HepG2 (cell line): ENCODE measurements around the gene TUBB3. TPM values are rescaled to one million over a fixed set of nuclear protein-coding genes. Genes with fewer than 3 reads are reported as not detected.

Source experiments
- CBX1 ChIP-seq: IDR thresholded peaks from one replicate; pipeline ENCODE4 v1.6.1; 2016; ENCODE audit warnings: antibody characterized with exemption, low read depth
- KMT2B ChIP-seq: IDR thresholded peaks from 2 replicates; pipeline ENCODE4 v1.6.1; 2016; ENCODE audit warnings: missing genetic modification reagents, missing compliant biosample characterization
- RORA ChIP-seq: sonication (generic); formaldehyde crosslinking; IDR thresholded peaks from 2 replicates; pipeline ENCODE4 v1.5.0; 2020; ENCODE audit warnings: mild to moderate bottlenecking, missing genetic modification reagents, moderate library complexity
- ZBTB3 ChIP-seq: sonication (generic); formaldehyde crosslinking; IDR thresholded peaks from 2 replicates; pipeline ENCODE4 v1.4.0; 2020; ENCODE audit warnings: low read depth, mild to moderate bottlenecking, moderate library complexity, missing genetic modification reagents, borderline replicate concordance
- ZC3H4 ChIP-seq: sonication (generic); formaldehyde crosslinking; IDR thresholded peaks from 2 replicates; pipeline ENCODE4 v1.4.0; 2020; ENCODE audit warnings: missing genetic modification reagents, borderline replicate concordance
- ZIK1 ChIP-seq: sonication (generic); formaldehyde crosslinking; IDR thresholded peaks from 2 replicates; pipeline ENCODE4 v1.5.0; 2020; ENCODE audit warnings: mild to moderate bottlenecking, low read depth, missing genetic modification reagents, borderline replicate concordance
- ZNF20 ChIP-seq: sonication (generic); formaldehyde crosslinking; IDR thresholded peaks from 2 replicates; pipeline ENCODE4 v1.4.0; 2020; ENCODE audit warnings: mild to moderate bottlenecking, moderate library complexity, missing genetic modification reagents
- ZNF232 ChIP-seq: sonication (generic); formaldehyde crosslinking; IDR thresholded peaks from 2 replicates; pipeline ENCODE4 v1.4.0; 2020; ENCODE audit warnings: missing genetic modification reagents, borderline replicate concordance
- ZNF235 ChIP-seq: sonication (generic); formaldehyde crosslinking; IDR thresholded peaks from 2 replicates; pipeline ENCODE4 v1.8.1; 2023; ENCODE audit warnings: mild to moderate bottlenecking, missing genetic modification reagents, borderline replicate concordance
- ZNF484 ChIP-seq: sonication (generic); formaldehyde crosslinking; IDR thresholded peaks from 2 replicates; pipeline ENCODE4 v1.5.1; 2020; ENCODE audit warnings: mild to moderate bottlenecking, low read depth, missing genetic modification reagents, borderline replicate concordance
- ZNF879 ChIP-seq: sonication (generic); formaldehyde crosslinking; IDR thresholded peaks from 2 replicates; pipeline ENCODE4 v1.8.1; 2023; ENCODE audit warnings: missing genetic modification reagents
- polyA plus RNA-seq, 8 experiments: library from polyadenylated mRNA; depleted of rRNA in 3 of 8; stranded (reverse) in 7 of 8; unstranded in 1 of 8; fragments of >200 nt; fragmentation: Illumina TruSeq in 4 of 8; extraction: Trizol in 4 of 8; gene quantifications; 2 replicates each; pipeline versions ENCODE4 v1.2.1 to v1.2.3, GENCODE V29; 2011 to 2016; ENCODE audit warnings: low read depth in 4 of 8, missing spikeins in 1 of 8, mixed read lengths in 1 of 8; ENCODE audit not compliant: insufficient read depth in 1 of 8
- total RNA-seq, 5 experiments: library from RNA; depleted of rRNA; stranded (reverse); fragments of >200 nt; fragmentation: Illumina TruSeq; extraction: Trizol; gene quantifications; 2 replicates each; pipeline ENCODE4 v1.2.3, GENCODE V29; 2016; ENCODE audit warnings: low read depth in 1 of 5
- TF ChIP-seq, protein P1 (sequence below): sonication (generic); formaldehyde crosslinking; conservative IDR thresholded peaks from 2 replicates; pipeline ENCODE4 v1.5.0; 2020; ENCODE audit warnings: missing genetic modification reagents
- TF ChIP-seq, protein P2 (sequence below): sonication (generic); formaldehyde crosslinking; IDR thresholded peaks from 2 replicates; pipeline ENCODE4 v1.5.0; 2020; ENCODE audit warnings: missing genetic modification reagents
- TF ChIP-seq, protein P3 (sequence below): sonication (generic); formaldehyde crosslinking; IDR thresholded peaks from 2 replicates; pipeline ENCODE4 v1.4.0; 2020; ENCODE audit warnings: missing genetic modification reagents, low read depth, mild to moderate bottlenecking, borderline replicate concordance
- TF ChIP-seq, protein P4 (sequence below), 2 experiments: sonication (generic) in 1 of 2; formaldehyde crosslinking in 1 of 2; IDR thresholded peaks; 2 replicates each; pipeline versions ENCODE4 v1.4.0 to v1.6.1; 2018 to 2020; ENCODE audit warnings: missing genetic modification reagents in 2 of 2, borderline replicate concordance in 1 of 2, low read depth in 1 of 2, mild to moderate bottlenecking in 1 of 2, missing biosample characterization in 1 of 2
- TF ChIP-seq, protein P5 (sequence below), 2 experiments: sonication (generic) in 1 of 2; formaldehyde crosslinking in 1 of 2; IDR thresholded peaks; 2 replicates each; pipeline versions ENCODE4 v1.4.0 to v1.6.1; 2016 to 2020; ENCODE audit warnings: borderline replicate concordance in 1 of 2, low read depth in 1 of 2, mild to moderate bottlenecking in 1 of 2, missing genetic modification reagents in 1 of 2
- TF ChIP-seq, protein P6 (sequence below): IDR thresholded peaks from 2 replicates; pipeline ENCODE4 v1.6.1; 2016; ENCODE audit warnings: missing compliant biosample characterization, missing genetic modification reagents, borderline replicate concordance

TUBB3 gene
- total and polyA plus RNA-seq, 2 of the 13 experiments (the other 11 are each of a cell fraction or from before 2014, with no cell fraction given) = 110 to 185 TPM

GRCh38 chr16:89921131-89921701 is 1.9 kb upstream of the TUBB3 start (continued):
- TF ChIP-seq, protein P1, sequence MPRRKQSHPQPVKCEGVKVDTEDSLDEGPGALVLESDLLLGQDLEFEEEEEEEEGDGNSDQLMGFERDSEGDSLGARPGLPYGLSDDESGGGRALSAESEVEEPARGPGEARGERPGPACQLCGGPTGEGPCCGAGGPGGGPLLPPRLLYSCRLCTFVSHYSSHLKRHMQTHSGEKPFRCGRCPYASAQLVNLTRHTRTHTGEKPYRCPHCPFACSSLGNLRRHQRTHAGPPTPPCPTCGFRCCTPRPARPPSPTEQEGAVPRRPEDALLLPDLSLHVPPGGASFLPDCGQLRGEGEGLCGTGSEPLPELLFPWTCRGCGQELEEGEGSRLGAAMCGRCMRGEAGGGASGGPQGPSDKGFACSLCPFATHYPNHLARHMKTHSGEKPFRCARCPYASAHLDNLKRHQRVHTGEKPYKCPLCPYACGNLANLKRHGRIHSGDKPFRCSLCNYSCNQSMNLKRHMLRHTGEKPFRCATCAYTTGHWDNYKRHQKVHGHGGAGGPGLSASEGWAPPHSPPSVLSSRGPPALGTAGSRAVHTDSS = no peak
- TF ChIP-seq ZIK1 (CRISPR knock-in tag) (no peak), ZNF484 (no peak), ZNF879 (CRISPR knock-in tag) (0 out of 2 replicates have a peak, but pooled peaks have one; percentile 16), ZBTB3 (no peak), KMT2B (CRISPR knock-in tag) (no peak), ZNF232 (CRISPR knock-in tag) (peak; percentile 38; the same call in 1 of the 2 replicates), ZC3H4 (CRISPR knock-in tag) (peak; percentile 91; the same call in 1 of the 2 replicates), RORA (CRISPR knock-in tag) (no peak), ZNF235 (0 out of 2 replicates have a peak, but pooled peaks have one; percentile 2), CBX1 (no peak), ZNF20 (CRISPR knock-in tag) (no peak)
- TF ChIP-seq, protein P2, sequence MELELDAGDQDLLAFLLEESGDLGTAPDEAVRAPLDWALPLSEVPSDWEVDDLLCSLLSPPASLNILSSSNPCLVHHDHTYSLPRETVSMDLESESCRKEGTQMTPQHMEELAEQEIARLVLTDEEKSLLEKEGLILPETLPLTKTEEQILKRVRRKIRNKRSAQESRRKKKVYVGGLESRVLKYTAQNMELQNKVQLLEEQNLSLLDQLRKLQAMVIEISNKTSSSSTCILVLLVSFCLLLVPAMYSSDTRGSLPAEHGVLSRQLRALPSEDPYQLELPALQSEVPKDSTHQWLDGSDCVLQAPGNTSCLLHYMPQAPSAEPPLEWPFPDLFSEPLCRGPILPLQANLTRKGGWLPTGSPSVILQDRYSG (CRISPR knock-in tag) = peak; percentile 84; the same call in 1 of the 2 replicates
- TF ChIP-seq, protein P3, sequence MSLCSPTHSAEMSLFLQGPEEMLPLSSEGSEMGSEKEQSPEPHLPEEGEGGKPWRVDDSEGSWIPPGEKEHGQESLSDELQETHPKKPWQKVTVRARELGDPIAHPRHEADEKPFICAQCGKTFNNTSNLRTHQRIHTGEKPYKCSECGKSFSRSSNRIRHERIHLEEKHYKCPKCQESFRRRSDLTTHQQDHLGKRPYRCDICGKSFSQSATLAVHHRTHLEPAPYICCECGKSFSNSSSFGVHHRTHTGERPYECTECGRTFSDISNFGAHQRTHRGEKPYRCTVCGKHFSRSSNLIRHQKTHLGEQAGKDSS (CRISPR knock-in tag) = peak; percentile 20
- TF ChIP-seq, protein P4, sequence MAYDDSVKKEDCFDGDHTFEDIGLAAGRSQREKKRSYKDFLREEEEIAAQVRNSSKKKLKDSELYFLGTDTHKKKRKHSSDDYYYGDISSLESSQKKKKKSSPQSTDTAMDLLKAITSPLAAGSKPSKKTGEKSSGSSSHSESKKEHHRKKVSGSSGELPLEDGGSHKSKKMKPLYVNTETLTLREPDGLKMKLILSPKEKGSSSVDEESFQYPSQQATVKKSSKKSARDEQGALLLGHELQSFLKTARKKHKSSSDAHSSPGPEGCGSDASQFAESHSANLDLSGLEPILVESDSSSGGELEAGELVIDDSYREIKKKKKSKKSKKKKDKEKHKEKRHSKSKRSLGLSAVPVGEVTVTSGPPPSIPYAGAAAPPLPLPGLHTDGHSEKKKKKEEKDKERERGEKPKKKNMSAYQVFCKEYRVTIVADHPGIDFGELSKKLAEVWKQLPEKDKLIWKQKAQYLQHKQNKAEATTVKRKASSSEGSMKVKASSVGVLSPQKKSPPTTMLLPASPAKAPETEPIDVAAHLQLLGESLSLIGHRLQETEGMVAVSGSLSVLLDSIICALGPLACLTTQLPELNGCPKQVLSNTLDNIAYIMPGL (CRISPR knock-in tag; IDR thresholded peaks at IDR 0.05; ENCODE audit: borderline replicate concordance in 1 of 2, low read depth in 1 of 2) = no peak; a peak in 1 of 4 replicates
- TF ChIP-seq, protein P5, sequence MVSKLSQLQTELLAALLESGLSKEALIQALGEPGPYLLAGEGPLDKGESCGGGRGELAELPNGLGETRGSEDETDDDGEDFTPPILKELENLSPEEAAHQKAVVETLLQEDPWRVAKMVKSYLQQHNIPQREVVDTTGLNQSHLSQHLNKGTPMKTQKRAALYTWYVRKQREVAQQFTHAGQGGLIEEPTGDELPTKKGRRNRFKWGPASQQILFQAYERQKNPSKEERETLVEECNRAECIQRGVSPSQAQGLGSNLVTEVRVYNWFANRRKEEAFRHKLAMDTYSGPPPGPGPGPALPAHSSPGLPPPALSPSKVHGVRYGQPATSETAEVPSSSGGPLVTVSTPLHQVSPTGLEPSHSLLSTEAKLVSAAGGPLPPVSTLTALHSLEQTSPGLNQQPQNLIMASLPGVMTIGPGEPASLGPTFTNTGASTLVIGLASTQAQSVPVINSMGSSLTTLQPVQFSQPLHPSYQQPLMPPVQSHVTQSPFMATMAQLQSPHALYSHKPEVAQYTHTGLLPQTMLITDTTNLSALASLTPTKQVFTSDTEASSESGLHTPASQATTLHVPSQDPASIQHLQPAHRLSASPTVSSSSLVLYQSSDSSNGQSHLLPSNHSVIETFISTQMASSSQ (IDR thresholded peaks at IDR 0.05; ENCODE audit: low read depth) = no peak
- TF ChIP-seq, protein P5 (CRISPR knock-in tag; IDR thresholded peaks at IDR 0.05; ENCODE audit: borderline replicate concordance) = peak; percentile 24; the same call in 1 of the 2 replicates
- TF ChIP-seq, protein P6, sequence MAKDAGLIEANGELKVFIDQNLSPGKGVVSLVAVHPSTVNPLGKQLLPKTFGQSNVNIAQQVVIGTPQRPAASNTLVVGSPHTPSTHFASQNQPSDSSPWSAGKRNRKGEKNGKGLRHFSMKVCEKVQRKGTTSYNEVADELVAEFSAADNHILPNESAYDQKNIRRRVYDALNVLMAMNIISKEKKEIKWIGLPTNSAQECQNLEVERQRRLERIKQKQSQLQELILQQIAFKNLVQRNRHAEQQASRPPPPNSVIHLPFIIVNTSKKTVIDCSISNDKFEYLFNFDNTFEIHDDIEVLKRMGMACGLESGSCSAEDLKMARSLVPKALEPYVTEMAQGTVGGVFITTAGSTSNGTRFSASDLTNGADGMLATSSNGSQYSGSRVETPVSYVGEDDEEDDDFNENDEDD (CRISPR knock-in tag) = peak; percentile 33; the same call in 1 of the 2 replicates
